GM12878 (cell line): ENCODE measurements around the gene TRPC4. TPM values are rescaled to one million over a fixed set of nuclear protein-coding genes. Genes with fewer than 3 reads are reported as not detected.

Source experiments
- ATAC-seq: fragments of 200-7000 bp; cut with Tn5 transposase; 3 replicates; pipeline ENCODE4 v1.9.1; 2020; ENCODE audit warnings: mild to moderate bottlenecking, moderate library complexity
- BruUV-seq: library from RNA; stranded (reverse); fragments of 400-500 nt; replicated peaks from 2 replicates; lab custom pipeline; 2021; lab: Mats Ljungman, UMichigan
- CTCF ChIA-PET: fragments of 300-600 bp; sonication (Branson Sonifier 250); formaldehyde crosslinking; extraction: SDS; loops from one replicate; lab custom pipeline; 2021; ENCODE audit warnings: inconsistent platforms; lab: Yijun Ruan, JAX
- POLR2A ChIA-PET: fragments of 350-600 bp; formaldehyde crosslinking; extraction: SDS; loops from one replicate; lab custom pipeline; 2021; ENCODE audit warnings: inconsistent platforms; lab: Charles Lee
- RAD21 ChIA-PET: fragments of 300-600 bp; sonication (Branson Sonifier 250); formaldehyde crosslinking; loops from one replicate; lab custom pipeline; 2023; ENCODE audit warnings: antibody characterized with exemption; ENCODE audit not compliant: unreplicated experiment; lab: Charles Lee
- SMC1A ChIA-PET: fragments of 300-600 bp; sonication (Branson Sonifier 250); formaldehyde crosslinking; loops from one replicate; lab custom pipeline; 2023; ENCODE audit not compliant: unreplicated experiment, uncharacterized antibody; lab: Charles Lee
- DNase-seq: peaks from one replicate; pipeline ENCODE4 v3.0.0-alpha.2; 2011; ENCODE audit warnings: low read depth, low spot score
- FAIRE-seq: peaks from 3 replicates; lab custom pipeline; 2011; peaks lifted over from hg19 to GRCh38; lab: Jason Lieb, UNC
- H2AFZ ChIP-seq: 2 replicates; pipeline ENCODE4 v1.6.0; 2011; ENCODE audit warnings: low read depth, low read length, control low read depth; ENCODE audit not compliant: control insufficient read depth
- H3K27ac ChIP-seq: 2 replicates; pipeline ENCODE4 v1.5.1; 2011; ENCODE audit warnings: control low read depth; ENCODE audit not compliant: control insufficient read depth, insufficient read depth
- H3K27me3 ChIP-seq, 2 experiments: replicated peaks in 1 of 2; 2 replicates each; pipeline versions ENCODE4 v1.6.0 to v1.6.1; 2011; ENCODE audit warnings: low read length in 1 of 2; ENCODE audit not compliant: control insufficient read depth in 2 of 2, insufficient read depth in 2 of 2
- H3K36me3 ChIP-seq, 2 experiments: 2 replicates each; pipeline ENCODE4 v1.5.1; 2011; ENCODE audit warnings: low read length in 1 of 2; ENCODE audit not compliant: control insufficient read depth in 2 of 2, insufficient read depth in 2 of 2
- H3K4me1 ChIP-seq: 2 replicates; pipeline ENCODE4 v1.6.1; 2011; ENCODE audit warnings: mild to moderate bottlenecking, low read length, moderate library complexity, mixed read lengths; ENCODE audit not compliant: control insufficient read depth, insufficient read depth
- H3K4me2 ChIP-seq: 2 replicates; pipeline ENCODE4 v1.6.0; 2011; ENCODE audit warnings: control low read depth; ENCODE audit not compliant: control insufficient read depth, insufficient read depth
- H3K4me3 ChIP-seq: fragments of 200-600 bp; sonication (generic); 2 replicates; pipeline ENCODE4 v1.5.1; 2016
- H3K79me2 ChIP-seq: 2 replicates; pipeline ENCODE4 v1.6.0; 2011; ENCODE audit warnings: low read length; ENCODE audit not compliant: control insufficient read depth, insufficient read depth
- H3K9ac ChIP-seq: 2 replicates; pipeline ENCODE4 v1.8.0; 2011; ENCODE audit warnings: low read length, control low read depth, mixed read lengths; ENCODE audit not compliant: control insufficient read depth, insufficient read depth
- H3K9me3 ChIP-seq: replicated peaks from 3 replicates; pipeline ENCODE4 v1.5.1; 2011; ENCODE audit warnings: mild to moderate bottlenecking, low read length; ENCODE audit not compliant: control insufficient read depth, insufficient read depth
- H4K20me1 ChIP-seq: 2 replicates; pipeline ENCODE4 v1.6.0; 2011; ENCODE audit not compliant: control insufficient read depth, insufficient read depth
- BHLHE40 ChIP-seq, 2 experiments: fragments of 450-650 bp in 1 of 2; IDR thresholded peaks; 2 replicates each; pipeline ENCODE4 v1.6.1; 2011 to 2017; ENCODE audit warnings: low read depth in 2 of 2, borderline replicate concordance in 1 of 2, improper control_type of control experiment in 1 of 2, low read length in 1 of 2, mild to moderate bottlenecking in 1 of 2
- CHD2 ChIP-seq: IDR thresholded peaks from 2 replicates; pipeline ENCODE4 v1.6.1; 2011; ENCODE audit warnings: low read depth, low read length, improper control_type of control experiment, borderline replicate concordance
- CREM ChIP-seq: IDR thresholded peaks from 2 replicates; pipeline ENCODE4 v1.6.1; 2014; ENCODE audit warnings: antibody characterized with exemption, low read depth
- ETV6 ChIP-seq, 2 experiments: fragments of 450-650 bp in 1 of 2; IDR thresholded peaks in 1 of 2; conservative IDR thresholded peaks in 1 of 2; 2 replicates each; pipeline ENCODE4 v1.6.1; 2014; ENCODE audit warnings: antibody characterized with exemption in 1 of 2, borderline replicate concordance in 1 of 2, low read depth in 1 of 2, mild to moderate bottlenecking in 1 of 2, moderate library complexity in 1 of 2
- GABPA ChIP-seq: IDR thresholded peaks from 2 replicates; pipeline ENCODE4 v1.6.1; 2014; ENCODE audit warnings: antibody characterized with exemption, low read depth, mild to moderate bottlenecking, inconsistent platforms
- HDAC6 ChIP-seq: fragments of 200-600 bp; sonication (generic); IDR thresholded peaks from one replicate; pipeline ENCODE4 v1.8.0; 2017; ENCODE audit warnings: antibody characterized with exemption; ENCODE audit not compliant: unreplicated experiment
- MTA3 ChIP-seq: IDR thresholded peaks from 2 replicates; pipeline ENCODE4 v1.6.1; 2012; ENCODE audit warnings: low read length, inconsistent platforms, borderline replicate concordance
- NBN ChIP-seq: fragments of 450-650 bp; IDR thresholded peaks from 2 replicates; pipeline ENCODE4 v1.6.1; 2016
- NRF1 ChIP-seq: conservative IDR thresholded peaks from 2 replicates; pipeline ENCODE4 v1.6.1; 2011; ENCODE audit warnings: mild to moderate bottlenecking, low read depth, low read length, improper control_type of control experiment
- SMARCA5 ChIP-seq: fragments of 450-650 bp; IDR thresholded peaks from 2 replicates; pipeline ENCODE4 v1.6.1; 2017; ENCODE audit warnings: mild to moderate bottlenecking
- SMC3 ChIP-seq: IDR thresholded peaks from 2 replicates; pipeline ENCODE4 v1.6.1; 2011; ENCODE audit warnings: low read length, improper control_type of control experiment, borderline replicate concordance
- STAT3 ChIP-seq: IDR thresholded peaks from 2 replicates; pipeline ENCODE4 v1.6.1; 2011; ENCODE audit warnings: low read depth, low read length, improper control_type of control experiment
- in situ Hi-C: fragments of 300-500 bp; cut with MboI; formaldehyde crosslinking; loops from 9 replicates; pipeline ENCODE4 v1.14.3; 2018; ENCODE audit warnings: mixed read lengths
- intact Hi-C: fragments of 100-400 bp; cut with micrococcal nuclease; formaldehyde crosslinking; loops from one replicate; pipeline ENCODE4 v1.14.2; 2022; ENCODE audit not compliant: unreplicated experiment
- polyA plus RNA-seq, 11 experiments: library from polyadenylated mRNA; depleted of rRNA in 4 of 11; unstranded in 6 of 11; stranded (reverse) in 5 of 11; fragments of >200 nt; fragmentation: Nextera tagmentation in 4 of 11; fragmentation: Illumina TruSeq in 1 of 11; extraction: Ambion mirVana in 4 of 11; extraction: Trizol in 1 of 11; gene quantifications; 1 replicate in 1 of 11; 2 replicates in 10 of 11; pipeline versions ENCODE4 v1.2.1 to v1.2.3, GENCODE V29; 2011 to 2016; ENCODE audit warnings: inconsistent platforms in 2 of 11, missing spikeins in 2 of 11, low read depth in 1 of 11
- total RNA-seq, 4 experiments: library from RNA; depleted of rRNA in 3 of 4; stranded (reverse); fragments of >200 nt in 3 of 4; fragmentation: Illumina TruSeq in 1 of 4; extraction: Trizol in 1 of 4; gene quantifications; 2 replicates each; pipeline versions ENCODE4 v1.2.1 to v1.2.3, GENCODE V29; 2013 to 2021
- TF ChIP-seq, protein P1 (sequence below): fragments of 450-650 bp; formaldehyde crosslinking; IDR thresholded peaks from 2 replicates; pipeline ENCODE4 v1.4.0; 2022; ENCODE audit warnings: mild to moderate bottlenecking, moderate library complexity

TRPC4 gene
- total and polyA plus RNA-seq, 10 of the 15 experiments (the other 5 are each of a cell fraction or from before 2014, with no cell fraction given) = not detected

DNA sequence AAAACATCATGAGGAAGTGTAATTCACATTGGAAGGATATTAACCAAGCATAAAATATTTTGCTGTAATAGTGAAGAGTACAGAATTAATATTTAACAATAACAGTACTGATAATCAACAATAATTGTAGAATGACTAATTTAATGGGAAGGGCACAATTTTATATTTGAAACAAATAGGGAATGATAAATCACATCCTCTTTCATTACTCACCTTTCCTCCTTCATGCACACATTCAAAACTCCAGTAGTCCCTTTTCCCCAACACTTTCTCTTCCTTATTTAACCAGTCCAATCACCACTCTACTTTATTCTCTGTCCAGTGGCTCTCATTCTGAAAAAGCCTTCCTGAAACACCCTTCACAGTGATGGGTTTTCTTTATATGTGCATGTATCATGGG, 160.3 kb downstream of the TRPC4 start:
- H3K9ac ChIP-seq = no peak overlapping the region
- no peak overlapping the region for H3K4me3 ChIP-seq
- intact Hi-C loops = no loop called here
- no TSS peak for BruUV-seq
- no peaks in the 10 kb centered on the region for H3K27me3 ChIP-seq
- no peaks in the 10 kb centered on the region for H3K36me3 ChIP-seq
- H4K20me1 ChIP-seq = no peaks in the 10 kb centered on the region
- ChIA-PET POLR2A (no interaction called here), CTCF (no interaction called here), RAD21 (no interaction called here), SMC1A (no interaction called here)
- H3K9me3 ChIP-seq = no peaks in the 10 kb centered on the region
- H3K27ac ChIP-seq = no peak overlapping the region
- no peaks in the 10 kb centered on the region for H3K4me1 ChIP-seq
- in situ Hi-C loops = no loop called here
- no peaks in the 10 kb centered on the region for H3K79me2 ChIP-seq
- TF ChIP-seq BHLHE40 (IDR thresholded peaks at IDR 0.05; ENCODE audit: borderline replicate concordance in 1 of 2, low read depth in 2 of 2, low read length in 1 of 2) (no peak), ETV6 (conservative IDR thresholded peaks at IDR 0.05 in 1 of 2, IDR thresholded peaks at IDR 0.05 in 1 of 2; ENCODE audit: borderline replicate concordance in 1 of 2, low read depth in 1 of 2) (no peak), HDAC6 (no peak), NBN (no peak), STAT3 (no peak), MTA3 (no peak), NRF1 (no peak), SMC3 (no peak), SMARCA5 (no peak), GABPA (no peak), CHD2 (no peak), CREM (no peak)
- TF ChIP-seq, protein P1, sequence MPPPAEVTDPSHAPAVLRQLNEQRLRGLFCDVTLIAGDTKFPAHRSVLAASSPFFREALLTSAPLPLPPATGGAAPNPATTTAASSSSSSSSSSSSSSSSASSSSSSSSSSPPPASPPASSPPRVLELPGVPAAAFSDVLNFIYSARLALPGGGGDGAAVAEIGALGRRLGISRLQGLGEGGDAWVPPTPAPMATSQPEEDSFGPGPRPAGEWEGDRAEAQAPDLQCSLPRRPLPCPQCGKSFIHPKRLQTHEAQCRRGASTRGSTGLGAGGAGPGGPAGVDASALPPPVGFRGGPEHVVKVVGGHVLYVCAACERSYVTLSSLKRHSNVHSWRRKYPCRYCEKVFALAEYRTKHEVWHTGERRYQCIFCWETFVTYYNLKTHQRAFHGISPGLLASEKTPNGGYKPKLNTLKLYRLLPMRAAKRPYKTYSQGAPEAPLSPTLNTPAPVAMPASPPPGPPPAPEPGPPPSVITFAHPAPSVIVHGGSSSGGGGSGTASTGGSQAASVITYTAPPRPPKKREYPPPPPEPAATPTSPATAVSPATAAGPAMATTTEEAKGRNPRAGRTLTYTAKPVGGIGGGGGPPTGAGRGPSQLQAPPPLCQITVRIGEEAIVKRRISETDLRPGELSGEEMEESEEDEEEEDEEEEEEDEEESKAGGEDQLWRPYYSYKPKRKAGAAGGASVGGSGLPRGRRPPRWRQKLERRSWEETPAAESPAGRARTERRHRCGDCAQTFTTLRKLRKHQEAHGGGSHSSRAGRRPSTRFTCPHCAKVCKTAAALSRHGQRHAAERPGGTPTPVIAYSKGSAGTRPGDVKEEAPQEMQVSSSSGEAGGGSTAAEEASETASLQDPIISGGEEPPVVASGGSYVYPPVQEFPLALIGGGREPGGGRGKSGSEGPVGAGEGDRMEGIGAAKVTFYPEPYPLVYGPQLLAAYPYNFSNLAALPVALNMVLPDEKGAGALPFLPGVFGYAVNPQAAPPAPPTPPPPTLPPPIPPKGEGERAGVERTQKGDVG (CRISPR knock-in tag) = no peak
- no peak overlapping the region for H2AFZ ChIP-seq
- no peak for ATAC-seq
- FAIRE-seq = no peak
- no peak for DNase-seq
- H3K4me2 ChIP-seq = no peak overlapping the region
